GM12872 (cell line): ENCODE measurements around the gene GLT1D1.
A peak's percentile ranks its signal among the peaks of the same experiment; 100 is the strongest.

ENCODE experiments used
- TF ChIP-seq, protein P1 (sequence below): IDR thresholded peaks from 3 replicates; pipeline ENCODE4 v1.5.1; 2011; ENCODE audit warnings: low read depth, mild to moderate bottlenecking, low read length, moderate library complexity; ENCODE audit not compliant: insufficient read depth

Gene GLT1D1

DNA sequence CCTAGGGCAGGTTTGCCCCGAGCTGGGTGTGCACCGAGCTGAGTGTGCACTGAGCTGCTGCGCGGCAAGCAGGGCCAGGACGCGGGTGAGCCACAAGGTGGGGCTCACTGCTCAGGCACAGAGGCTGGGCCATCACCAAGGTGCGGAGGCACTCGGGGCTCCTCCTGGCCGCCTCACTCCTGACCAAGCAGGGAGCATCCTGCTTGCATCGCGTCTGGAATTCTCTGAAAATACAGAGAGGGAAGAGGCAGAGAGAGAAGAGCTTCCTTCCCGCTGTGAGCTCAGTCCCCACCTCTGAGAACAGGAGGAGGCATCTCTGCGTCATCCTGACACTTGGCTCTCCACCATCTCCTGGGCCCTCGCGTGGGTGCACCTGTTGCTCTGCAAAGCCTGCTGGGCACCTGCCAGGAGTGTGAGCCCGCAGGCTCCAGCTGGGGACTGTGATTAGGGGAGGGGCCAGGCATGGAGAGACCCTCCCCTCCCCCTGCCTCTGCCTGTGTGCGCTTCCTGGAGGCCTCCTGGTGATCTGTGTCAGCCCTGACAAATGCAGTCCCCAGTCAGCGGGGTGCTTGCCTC, 116.3 kb downstream of the GLT1D1 start:
- TF ChIP-seq, protein P1, sequence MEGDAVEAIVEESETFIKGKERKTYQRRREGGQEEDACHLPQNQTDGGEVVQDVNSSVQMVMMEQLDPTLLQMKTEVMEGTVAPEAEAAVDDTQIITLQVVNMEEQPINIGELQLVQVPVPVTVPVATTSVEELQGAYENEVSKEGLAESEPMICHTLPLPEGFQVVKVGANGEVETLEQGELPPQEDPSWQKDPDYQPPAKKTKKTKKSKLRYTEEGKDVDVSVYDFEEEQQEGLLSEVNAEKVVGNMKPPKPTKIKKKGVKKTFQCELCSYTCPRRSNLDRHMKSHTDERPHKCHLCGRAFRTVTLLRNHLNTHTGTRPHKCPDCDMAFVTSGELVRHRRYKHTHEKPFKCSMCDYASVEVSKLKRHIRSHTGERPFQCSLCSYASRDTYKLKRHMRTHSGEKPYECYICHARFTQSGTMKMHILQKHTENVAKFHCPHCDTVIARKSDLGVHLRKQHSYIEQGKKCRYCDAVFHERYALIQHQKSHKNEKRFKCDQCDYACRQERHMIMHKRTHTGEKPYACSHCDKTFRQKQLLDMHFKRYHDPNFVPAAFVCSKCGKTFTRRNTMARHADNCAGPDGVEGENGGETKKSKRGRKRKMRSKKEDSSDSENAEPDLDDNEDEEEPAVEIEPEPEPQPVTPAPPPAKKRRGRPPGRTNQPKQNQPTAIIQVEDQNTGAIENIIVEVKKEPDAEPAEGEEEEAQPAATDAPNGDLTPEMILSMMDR, result peak; percentile 47; the same call in 2 of the 3 replicates

DNA sequence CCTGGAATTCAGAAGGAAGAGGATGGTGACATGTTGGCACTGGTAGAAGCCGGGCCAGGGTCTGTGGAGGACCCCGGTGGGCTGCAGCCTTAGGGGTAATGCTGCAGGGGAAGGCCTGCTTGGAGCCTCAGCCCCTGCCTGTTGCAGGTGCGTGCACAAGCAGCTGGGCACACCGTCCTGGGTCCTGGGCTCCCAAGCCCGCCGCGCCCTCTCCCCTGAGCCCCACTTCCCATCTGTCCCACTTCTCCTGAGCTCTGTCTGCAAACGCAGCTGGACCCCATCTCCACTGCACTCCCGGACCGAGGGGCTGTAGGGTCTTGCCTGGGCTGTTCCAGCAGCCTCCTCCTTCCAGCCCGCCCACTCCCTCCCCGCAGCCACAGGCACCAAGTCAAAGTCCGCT, 116.8 kb downstream of the GLT1D1 start:
- TF ChIP-seq, protein P1, result no peak

DNA sequence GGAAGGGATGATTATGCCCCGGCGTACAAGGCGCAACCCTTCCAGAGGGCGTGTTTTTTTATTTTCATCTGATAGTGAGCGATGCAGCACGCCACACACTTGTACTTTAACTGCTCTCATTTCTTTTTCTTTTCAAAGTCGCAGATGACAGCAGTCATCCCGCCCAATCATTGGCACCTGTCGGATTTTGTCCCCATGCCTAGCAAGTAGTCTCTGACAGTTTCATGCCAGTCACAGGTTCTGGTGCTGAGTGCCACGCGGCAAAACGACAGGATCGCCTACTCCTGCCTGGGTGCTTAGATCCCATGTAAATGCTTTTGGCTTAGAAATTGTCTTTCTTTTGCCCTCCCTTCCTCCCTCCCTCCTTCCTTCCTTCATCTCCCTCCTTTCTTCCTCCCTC, 117.7 kb downstream of the GLT1D1 start:
- TF ChIP-seq, protein P1, result no peak

DNA sequence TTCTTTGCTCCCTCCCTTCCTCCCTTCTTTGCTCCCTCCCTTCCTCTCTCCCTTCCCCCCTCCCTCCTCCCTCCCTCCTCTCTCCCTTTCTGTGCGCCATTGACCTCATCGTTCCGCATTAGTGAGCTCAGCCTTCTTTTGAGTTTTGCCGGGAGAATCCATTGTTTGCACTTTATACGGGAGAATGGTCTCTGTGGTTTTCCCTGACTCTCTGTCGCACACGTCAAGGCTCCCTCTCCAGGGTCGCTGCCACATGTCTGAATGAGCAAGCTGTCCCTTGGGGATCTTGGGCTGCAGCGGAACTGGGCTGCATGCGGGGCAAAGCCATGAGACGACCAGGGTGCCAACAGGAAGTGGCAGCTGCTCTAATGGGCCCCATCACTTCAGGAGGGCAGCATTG, 118.5 kb downstream of the GLT1D1 start:
- TF ChIP-seq, protein P1, result no peak

DNA sequence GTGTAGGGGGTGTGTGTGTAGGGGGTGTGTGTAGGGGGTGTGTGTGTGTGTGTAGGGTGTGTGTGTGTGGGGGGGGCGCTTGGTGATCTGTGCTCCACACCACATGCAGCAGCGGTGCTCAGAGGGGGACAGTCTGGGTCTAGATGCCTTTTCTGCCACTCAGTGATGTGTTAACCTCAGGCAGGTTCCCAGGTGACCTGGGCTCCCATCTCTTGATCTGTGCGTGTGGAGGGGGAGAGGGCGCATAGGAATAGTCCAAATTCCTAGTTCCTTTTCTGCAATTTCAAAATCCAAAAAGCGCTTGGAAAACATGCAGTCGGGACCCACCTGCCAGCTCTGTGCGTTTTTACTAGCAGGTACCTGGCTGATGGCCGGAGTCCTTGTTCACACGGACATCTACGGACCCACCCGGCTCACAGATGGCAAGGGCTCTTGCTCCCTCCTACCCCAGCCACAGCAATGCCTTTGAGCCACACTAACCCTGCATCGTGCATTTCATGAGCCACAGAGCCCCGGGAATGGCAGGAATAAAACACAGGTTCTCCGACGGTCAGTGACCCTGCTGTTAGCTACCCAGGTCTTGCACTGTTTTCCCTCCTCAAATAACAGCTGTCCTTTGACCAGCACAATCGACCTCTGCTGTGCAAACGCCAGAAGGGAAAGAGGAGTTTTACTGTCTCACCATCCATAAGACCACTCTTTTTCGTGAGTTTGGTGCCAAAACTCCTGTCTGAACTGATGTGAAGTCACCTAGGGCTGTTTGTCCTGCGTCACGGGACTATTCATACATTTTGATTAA, 120.8 kb downstream of the GLT1D1 start:
- TF ChIP-seq, protein P1, result no peak

DNA sequence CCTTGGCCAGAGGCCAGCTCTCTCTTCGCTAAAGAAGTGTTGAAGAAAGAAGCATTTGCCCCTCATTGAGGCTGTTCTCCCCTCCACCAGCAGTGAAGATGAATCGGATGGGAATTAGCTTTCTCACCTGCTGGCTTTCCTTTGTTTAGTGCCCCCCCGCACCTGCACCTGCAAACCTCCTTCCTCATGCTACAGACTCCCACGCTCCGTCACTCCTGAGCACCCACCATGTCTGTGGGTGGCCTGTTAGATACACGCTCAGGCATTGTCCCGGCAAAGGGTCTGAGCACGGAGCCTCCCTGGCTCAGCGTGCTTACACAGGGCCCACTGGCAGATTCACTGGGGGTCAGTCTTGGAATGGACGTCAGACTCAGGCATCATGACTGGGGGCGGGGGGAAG, 121.6 kb downstream of the GLT1D1 start:
- TF ChIP-seq, protein P1, result no peak

DNA sequence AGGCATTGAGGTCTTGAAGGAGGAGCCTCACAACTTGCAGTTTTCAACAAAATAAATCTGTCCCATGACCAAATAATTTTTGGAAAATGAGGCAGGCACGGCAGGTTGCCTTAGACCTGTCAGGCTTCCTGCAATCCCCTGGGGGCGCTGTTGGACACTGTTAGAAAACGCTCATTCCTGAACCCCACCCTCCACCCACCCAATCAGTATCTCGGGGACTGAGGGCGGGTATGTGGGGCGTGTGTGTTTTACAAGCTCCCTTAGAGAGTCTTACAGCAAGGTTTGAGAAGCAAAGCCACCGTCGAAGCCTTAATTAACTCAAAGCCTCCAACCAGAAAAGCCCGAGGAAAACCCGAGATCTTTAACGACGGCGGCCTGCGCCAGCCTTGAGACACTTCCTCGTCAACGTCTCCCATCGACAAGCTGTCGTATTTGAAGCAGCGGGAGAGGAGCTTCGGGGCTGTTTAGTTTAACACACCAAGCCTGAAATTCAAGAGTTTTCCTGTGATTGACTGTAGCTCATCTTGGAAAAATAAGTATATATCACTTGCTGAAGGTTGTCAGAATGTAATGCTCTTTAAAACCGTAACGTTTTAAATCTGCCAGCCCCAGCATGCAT, 123.0 kb downstream of the GLT1D1 start:
- TF ChIP-seq, protein P1, result peak; percentile 40; the same call in 2 of the 3 replicates
